ENCODE data around the gene HPS5.

HPS5 gene

DNA sequence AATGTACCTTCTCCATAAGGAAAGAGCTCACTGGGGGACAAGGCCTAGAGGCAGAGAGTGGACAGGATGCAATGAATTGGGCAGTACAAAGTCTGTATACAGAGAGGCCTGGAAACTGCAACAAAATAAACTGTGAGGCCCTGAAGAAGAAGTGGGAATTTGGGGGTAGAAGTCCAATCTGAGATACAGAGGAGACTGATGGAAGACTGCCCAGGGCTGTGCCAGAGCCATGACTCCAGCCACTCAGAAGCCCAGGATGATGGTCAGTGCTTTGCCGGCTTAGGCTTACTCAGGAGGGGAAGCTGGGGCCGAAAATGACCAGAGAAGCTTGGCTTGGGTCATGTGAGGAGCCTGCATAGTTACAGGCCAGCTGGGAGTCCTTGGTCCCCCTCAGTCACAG is 91.1 kb downstream of the HPS5 start:
- DNase-seq (ENCODE audit: low spot score): no peak
- no peak overlapping the region for H3K27ac ChIP-seq
- no peak for TF ChIP-seq CTCF (IDR thresholded peaks at IDR 0.05)
- no peak overlapping the region for H3K4me3 ChIP-seq

DNA sequence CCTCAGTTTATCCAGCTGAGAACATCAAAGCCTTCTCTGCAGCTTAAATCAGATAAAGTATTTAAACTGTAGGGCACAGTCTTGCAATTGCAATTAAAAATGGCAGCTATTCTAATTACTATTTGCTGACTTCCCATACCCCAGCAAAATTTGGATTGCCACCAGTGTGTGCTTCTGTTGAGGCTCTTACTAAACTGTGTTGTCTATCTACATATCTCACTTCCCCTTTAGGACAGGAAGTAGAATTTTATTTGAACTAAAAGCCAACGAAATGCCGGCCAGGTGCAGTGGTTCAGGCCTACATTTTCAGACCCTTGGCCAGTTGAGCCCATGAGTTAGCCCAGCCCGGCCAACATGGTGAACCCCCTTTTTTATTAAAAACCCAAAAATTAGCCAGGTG is 92.4 kb downstream of the HPS5 start:
- no peak for DNase-seq (ENCODE audit: low spot score)
- no peak for TF ChIP-seq CTCF (IDR thresholded peaks at IDR 0.05)
- no peak overlapping the region for H3K4me3 ChIP-seq
- H3K27ac ChIP-seq: no peak overlapping the region

Measured in coronary artery (tissue), 2 donors.